ENCODE results near the gene SEZ6L. TPM values are rescaled to one million over a fixed set of nuclear protein-coding genes. Genes with fewer than 3 reads are reported as not detected.

The SEZ6L gene
- total RNA-seq, 2 experiments from 2014 or later: 0.05 TPM; not detected in 1

DNA sequence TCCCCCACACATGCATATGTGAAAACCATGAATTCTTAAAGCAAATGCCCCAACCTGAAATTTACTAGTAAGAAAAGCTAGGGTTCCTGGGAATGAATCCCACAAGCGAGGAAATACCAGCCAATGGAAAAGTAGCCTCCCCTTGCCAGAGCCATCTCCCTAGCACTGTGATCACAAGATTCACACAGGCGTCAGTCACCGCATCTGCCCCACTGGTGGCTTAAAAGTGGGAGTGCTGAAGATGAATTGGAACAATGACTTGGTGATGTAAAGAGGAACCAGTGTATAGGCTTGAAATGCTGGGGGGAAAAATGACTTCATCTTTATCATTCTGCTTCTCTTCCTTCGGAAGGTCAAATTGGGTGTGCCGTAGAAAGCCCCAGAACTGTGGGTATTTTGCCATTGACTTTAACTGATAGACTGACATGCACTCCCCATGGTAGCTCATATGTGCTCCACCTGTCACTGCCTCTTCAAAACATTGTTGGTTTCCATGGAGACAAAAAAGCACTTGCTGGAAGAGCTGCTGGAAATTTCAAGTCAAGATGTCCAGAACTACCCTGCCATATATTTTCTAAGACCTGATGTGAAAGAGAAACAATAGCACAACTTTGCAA, 240.6 kb downstream of the SEZ6L start:
- peaks cover 3 to 6% of the 10 kb centered on the region in 2 experiments for H3K27me3 ChIP-seq (ENCODE audit: control insufficient read depth in 1 of 2, insufficient read depth in 2 of 2, low read length in 2 of 2)
- intact Hi-C loops (cut with DNase I, micrococcal nuclease): no loop called here
- no peaks in the 10 kb centered on the region for H3K4me1 ChIP-seq (ENCODE audit: insufficient read depth, low read length)
- no peaks in the 10 kb centered on the region for H3K9me3 Mint-ChIP-seq
- no peak for ATAC-seq (ENCODE audit: poor library complexity)
- H3K36me3 ChIP-seq (ENCODE audit: insufficient read depth, low read length): no peaks in the 10 kb centered on the region
- TF ChIP-seq, protein P1, sequence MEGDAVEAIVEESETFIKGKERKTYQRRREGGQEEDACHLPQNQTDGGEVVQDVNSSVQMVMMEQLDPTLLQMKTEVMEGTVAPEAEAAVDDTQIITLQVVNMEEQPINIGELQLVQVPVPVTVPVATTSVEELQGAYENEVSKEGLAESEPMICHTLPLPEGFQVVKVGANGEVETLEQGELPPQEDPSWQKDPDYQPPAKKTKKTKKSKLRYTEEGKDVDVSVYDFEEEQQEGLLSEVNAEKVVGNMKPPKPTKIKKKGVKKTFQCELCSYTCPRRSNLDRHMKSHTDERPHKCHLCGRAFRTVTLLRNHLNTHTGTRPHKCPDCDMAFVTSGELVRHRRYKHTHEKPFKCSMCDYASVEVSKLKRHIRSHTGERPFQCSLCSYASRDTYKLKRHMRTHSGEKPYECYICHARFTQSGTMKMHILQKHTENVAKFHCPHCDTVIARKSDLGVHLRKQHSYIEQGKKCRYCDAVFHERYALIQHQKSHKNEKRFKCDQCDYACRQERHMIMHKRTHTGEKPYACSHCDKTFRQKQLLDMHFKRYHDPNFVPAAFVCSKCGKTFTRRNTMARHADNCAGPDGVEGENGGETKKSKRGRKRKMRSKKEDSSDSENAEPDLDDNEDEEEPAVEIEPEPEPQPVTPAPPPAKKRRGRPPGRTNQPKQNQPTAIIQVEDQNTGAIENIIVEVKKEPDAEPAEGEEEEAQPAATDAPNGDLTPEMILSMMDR (IDR thresholded peaks at IDR 0.05): no peak
- no peak overlapping the region for H3K27ac ChIP-seq (ENCODE audit: low read depth in 1 of 2, low read length in 2 of 2)
- H3K9me3 ChIP-seq (ENCODE audit: control insufficient read depth in 1 of 2, insufficient read depth in 1 of 2, low read length in 2 of 2): no peaks in the 10 kb centered on the region
- ChIA-PET CTCF (interaction anchor here (1.0 kb wide), 1 partner anchor 10 kb away, joined by 3 read pairs; no protein-coding TSS in a partner anchor), POLR2A (no interaction called here)
- no peaks in the 10 kb centered on the region for H3K4me1 Mint-ChIP-seq (ENCODE audit: low read depth)
- H3K36me3 Mint-ChIP-seq (ENCODE audit: low read depth): no peaks in the 10 kb centered on the region
- no peak for DNase-seq
- H3K27ac Mint-ChIP-seq: no peak overlapping the region
- peaks cover 17% of the 10 kb centered on the region for H3K27me3 Mint-ChIP-seq
- no peak overlapping the region for H3K4me3 Mint-ChIP-seq
- no peak overlapping the region for H3K4me3 ChIP-seq (ENCODE audit: low read length)

DNA sequence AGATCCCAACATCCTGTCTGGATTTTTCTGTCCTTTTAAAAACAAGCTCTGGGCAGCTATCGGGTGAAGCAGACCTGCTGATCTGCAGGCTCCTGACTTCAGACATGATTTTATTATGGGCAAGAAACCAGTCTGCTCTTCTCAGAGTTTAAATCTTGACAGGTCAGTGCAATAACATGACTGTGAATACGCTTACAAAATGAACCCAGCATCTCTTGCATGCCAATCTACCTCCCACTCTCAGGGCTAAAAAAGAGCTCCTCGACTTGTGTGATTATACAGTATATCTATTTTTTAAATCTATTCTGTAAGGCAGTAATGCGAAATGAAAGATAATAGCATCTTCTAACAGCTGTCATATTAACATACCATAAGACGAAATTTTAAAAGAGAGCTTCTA, 241.1 kb downstream of the SEZ6L start:
- H3K27ac ChIP-seq (ENCODE audit: low read depth in 1 of 2, low read length in 2 of 2): no peak overlapping the region
- H3K4me1 Mint-ChIP-seq (ENCODE audit: low read depth): no peaks in the 10 kb centered on the region
- peaks cover 0 to 6% of the 10 kb centered on the region in 2 experiments for H3K27me3 ChIP-seq (ENCODE audit: control insufficient read depth in 1 of 2, insufficient read depth in 2 of 2, low read length in 2 of 2)
- H3K4me3 ChIP-seq (ENCODE audit: low read length): no peak overlapping the region
- H3K9me3 ChIP-seq (ENCODE audit: control insufficient read depth in 1 of 2, insufficient read depth in 1 of 2, low read length in 2 of 2): no peaks in the 10 kb centered on the region
- H3K36me3 Mint-ChIP-seq (ENCODE audit: low read depth): no peaks in the 10 kb centered on the region
- TF ChIP-seq, protein P1 (IDR thresholded peaks at IDR 0.05): no peak
- DNase-seq: no peak
- H3K9me3 Mint-ChIP-seq: no peaks in the 10 kb centered on the region
- no peaks in the 10 kb centered on the region for H3K4me1 ChIP-seq (ENCODE audit: insufficient read depth, low read length)
- intact Hi-C loops (cut with DNase I, micrococcal nuclease): no loop called here
- peaks cover 17% of the 10 kb centered on the region for H3K27me3 Mint-ChIP-seq
- no peak for ATAC-seq (ENCODE audit: poor library complexity)
- H3K27ac Mint-ChIP-seq: no peak overlapping the region
- H3K4me3 Mint-ChIP-seq: no peak overlapping the region
- ChIA-PET POLR2A (interaction anchor here (1.4 kb wide), 1 partner anchor 73 kb away, joined by 4 read pairs; the partner anchor contains the start of genes HPS4 and SRRD), CTCF (interaction anchor here (1.0 kb wide), 1 partner anchor 10 kb away, joined by 3 read pairs; no protein-coding TSS in a partner anchor)
- H3K36me3 ChIP-seq (ENCODE audit: insufficient read depth, low read length): no peaks in the 10 kb centered on the region

DNA sequence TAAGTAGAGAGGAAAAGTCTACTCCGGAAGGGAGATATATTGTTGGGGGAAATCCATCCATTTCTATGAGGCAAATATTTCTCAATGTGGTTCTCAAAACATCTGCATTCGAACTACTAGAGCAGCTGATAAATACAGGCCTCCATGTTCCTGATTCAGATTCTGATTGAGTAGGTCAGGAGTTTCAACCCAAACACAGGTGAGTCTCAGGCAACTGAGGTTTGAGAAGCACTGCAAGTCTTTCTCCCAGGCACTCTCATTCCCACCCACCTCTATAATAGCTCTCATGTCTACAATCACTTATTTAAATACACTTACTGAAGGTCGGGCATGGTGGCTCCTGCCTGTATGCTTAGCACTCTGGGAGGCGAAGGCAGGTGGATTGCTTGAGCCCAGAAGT, 245.1 kb downstream of the SEZ6L start:
- Histone ChIP-seq H3K9me3 (ENCODE audit: control insufficient read depth in 1 of 2, insufficient read depth in 1 of 2, low read length in 2 of 2) (no peaks in the 10 kb centered on the region), H3K4me3 (ENCODE audit: low read length) (no peak overlapping the region), H3K27me3 (ENCODE audit: control insufficient read depth in 1 of 2, insufficient read depth in 2 of 2, low read length in 2 of 2) (peaks cover 0 to 9% of the 10 kb centered on the region in 2 experiments), H3K4me1 (ENCODE audit: insufficient read depth, low read length) (no peaks in the 10 kb centered on the region), H3K27ac (ENCODE audit: low read depth in 1 of 2, low read length in 2 of 2) (no peak overlapping the region), H3K36me3 (ENCODE audit: insufficient read depth, low read length) (no peaks in the 10 kb centered on the region)
- no peak overlapping the region for H3K27ac Mint-ChIP-seq
- H3K4me3 Mint-ChIP-seq: no peak overlapping the region
- intact Hi-C loops (cut with DNase I, micrococcal nuclease): no loop called here
- POLR2A ChIA-PET: no interaction called here
- peaks cover 31% of the 10 kb centered on the region for H3K27me3 Mint-ChIP-seq
- TF ChIP-seq, protein P1 (IDR thresholded peaks at IDR 0.05): no peak
- ATAC-seq (ENCODE audit: poor library complexity) (no peak), DNase-seq (no peak)
- CTCF ChIA-PET: no interaction called here
- no peaks in the 10 kb centered on the region for H3K9me3 Mint-ChIP-seq
- H3K4me1 Mint-ChIP-seq (ENCODE audit: low read depth): no peaks in the 10 kb centered on the region
- H3K36me3 Mint-ChIP-seq (ENCODE audit: low read depth): no peaks in the 10 kb centered on the region

Measured in CD4-positive, alpha-beta T cell (primary cell).